Measurements from ENCODE around the gene WTAP.
A peak's percentile ranks its signal among the peaks of the same experiment; 100 is the strongest.

Gene WTAP

GRCh38 chr6:159761129-159761872 is 34.0 kb downstream of the WTAP start:
- H3K4me3 Mint-ChIP-seq: peak overlapping the region; percentile 90
- peak; percentile 47 for DNase-seq
- TF ChIP-seq CTCF (IDR thresholded peaks at IDR 0.05): no peak
- H3K27me3 Mint-ChIP-seq (ENCODE audit: low read depth, poor library complexity): peaks cover 4% of the 10 kb centered on the region
- H3K27ac Mint-ChIP-seq: peak overlapping the region; percentile 99
- H3K9me3 Mint-ChIP-seq: no peaks in the 10 kb centered on the region
- H3K36me3 Mint-ChIP-seq (ENCODE audit: low read depth): peaks cover 56% of the 10 kb centered on the region
- H3K4me1 Mint-ChIP-seq: peaks cover 39% of the 10 kb centered on the region

GRCh38 chr6:159761873-159762680 is 34.8 kb downstream of the WTAP start, which contains the start of gene ACAT2:
Gene ACAT2 (plus strand): TSS chr6:159762045. CDS start chr6:159762088, 43 bp downstream.
- no peak for TF ChIP-seq CTCF (IDR thresholded peaks at IDR 0.05)
- Mint-ChIP-seq H3K27me3 (ENCODE audit: low read depth, poor library complexity) (peaks cover 4% of the 10 kb centered on the region), H3K36me3 (ENCODE audit: low read depth) (peaks cover 56% of the 10 kb centered on the region), H3K9me3 (no peaks in the 10 kb centered on the region), H3K4me3 (peak within 1 kb of the TSS; percentile 90), H3K4me1 (peaks cover 39% of the 10 kb centered on the region), H3K27ac (peak within 1 kb of the TSS; percentile 99)
- DNase-seq: peak; percentile 92

GRCh38 chr6:159762681-159763293 is 35.5 kb downstream of the WTAP start:
- DNase-seq: no peak
- peaks cover 4% of the 10 kb centered on the region for H3K27me3 Mint-ChIP-seq (ENCODE audit: low read depth, poor library complexity)
- peak overlapping the region; percentile 99 for H3K27ac Mint-ChIP-seq
- no peaks in the 10 kb centered on the region for H3K9me3 Mint-ChIP-seq
- H3K4me3 Mint-ChIP-seq: peak overlapping the region; percentile 90
- peaks cover 56% of the 10 kb centered on the region for H3K36me3 Mint-ChIP-seq (ENCODE audit: low read depth)
- no peak for TF ChIP-seq CTCF (IDR thresholded peaks at IDR 0.05)
- H3K4me1 Mint-ChIP-seq: peaks cover 39% of the 10 kb centered on the region

- peaks cover 80% of the 10 kb centered on the region for H3K36me3 Mint-ChIP-seq (ENCODE audit: low read depth)
- no peak overlapping the region for H3K4me3 Mint-ChIP-seq
- H3K27me3 Mint-ChIP-seq (ENCODE audit: low read depth, poor library complexity): peaks cover 3% of the 10 kb centered on the region
- no peak for TF ChIP-seq CTCF (IDR thresholded peaks at IDR 0.05)
- peaks cover 20% of the 10 kb centered on the region for H3K4me1 Mint-ChIP-seq
- no peak for DNase-seq
- no peak overlapping the region for H3K27ac Mint-ChIP-seq
- H3K9me3 Mint-ChIP-seq: peaks cover 21% of the 10 kb centered on the region
These were observed 39.6 kb downstream of the WTAP start for GRCh38 chr6:159766906-159767305.

GRCh38 chr6:159769470-159769869 is 42.2 kb downstream of the WTAP start:
- no peak for DNase-seq
- peaks cover 99% of the 10 kb centered on the region for H3K36me3 Mint-ChIP-seq (ENCODE audit: low read depth)
- H3K4me3 Mint-ChIP-seq: no peak overlapping the region
- no peak for TF ChIP-seq CTCF (IDR thresholded peaks at IDR 0.05)
- H3K27me3 Mint-ChIP-seq (ENCODE audit: low read depth, poor library complexity): peaks cover 3% of the 10 kb centered on the region
- no peak overlapping the region for H3K27ac Mint-ChIP-seq
- H3K9me3 Mint-ChIP-seq: peaks cover 21% of the 10 kb centered on the region
- peaks cover 10% of the 10 kb centered on the region for H3K4me1 Mint-ChIP-seq

Data from nephron progenitor cell (in vitro differentiated cells).